HG03378 (cell line): ENCODE results near the gene SPAG16.

Experiments used
- ATAC-seq: cut with Tn5 transposase; IDR thresholded peaks from one replicate; pipeline ENCODE4 v1.9.1; 2021; ENCODE audit warnings: mild to moderate bottlenecking, moderate library complexity; ENCODE audit not compliant: unreplicated experiment

The SPAG16 gene

DNA sequence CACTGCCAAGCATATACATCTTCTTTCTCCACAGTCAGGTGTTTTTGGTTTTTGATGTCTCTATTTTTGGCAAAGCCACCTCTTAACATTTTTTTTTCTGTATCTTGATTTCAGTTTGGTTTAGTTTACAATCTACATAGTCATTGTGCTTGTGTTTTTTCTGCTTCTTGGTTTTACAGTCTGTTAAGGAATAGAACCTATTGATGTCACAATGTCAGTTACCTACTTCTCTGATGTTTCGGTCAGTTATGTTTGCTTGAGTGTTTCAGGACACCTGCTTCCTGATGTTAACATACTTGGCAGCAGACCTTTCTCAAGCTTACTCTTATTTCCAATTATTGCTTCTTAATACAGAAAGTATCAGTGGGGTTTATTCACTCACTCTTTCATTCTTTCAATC is 253.3 kb downstream of the SPAG16 start:
- peak; percentile 54 for ATAC-seq

DNA sequence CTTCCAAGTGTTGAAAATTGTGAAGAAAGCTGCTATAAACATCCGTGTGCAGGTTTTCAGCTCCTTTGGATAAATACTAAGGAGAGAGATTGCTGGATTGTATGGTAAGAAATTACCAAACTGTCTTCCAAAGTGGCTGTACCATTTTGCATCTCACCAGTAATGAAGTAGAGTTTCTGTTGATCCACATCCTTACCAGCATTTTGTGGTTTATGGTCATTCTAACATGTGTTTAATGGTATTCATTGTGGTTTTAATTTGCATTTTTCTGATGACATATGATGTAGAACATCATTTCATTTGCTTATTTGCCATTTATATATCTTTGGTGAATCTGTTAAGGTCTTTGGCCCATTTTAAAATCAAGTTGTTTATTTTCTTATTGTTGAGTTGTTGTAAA is 260.7 kb downstream of the SPAG16 start:
- no peak for ATAC-seq

DNA sequence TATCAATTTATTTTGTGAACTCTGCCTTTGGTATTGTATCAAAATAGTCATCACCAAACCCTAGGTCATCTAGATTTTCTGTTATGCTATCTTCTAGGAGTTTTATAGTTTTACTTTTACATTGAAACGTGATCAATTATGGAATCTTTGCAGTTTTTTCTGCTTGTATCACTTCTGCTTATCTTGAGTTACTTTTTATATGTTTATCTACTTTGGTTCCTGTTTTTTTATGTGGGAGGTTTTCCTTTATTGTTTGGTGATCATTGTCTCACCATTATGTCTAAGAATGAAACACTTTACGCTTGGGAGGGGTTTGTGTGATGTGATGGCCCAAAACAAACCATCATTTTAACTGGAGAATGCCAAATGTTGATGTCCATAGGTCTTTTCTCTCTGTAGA is 261.2 kb downstream of the SPAG16 start:
- ATAC-seq: peak; percentile 51

DNA sequence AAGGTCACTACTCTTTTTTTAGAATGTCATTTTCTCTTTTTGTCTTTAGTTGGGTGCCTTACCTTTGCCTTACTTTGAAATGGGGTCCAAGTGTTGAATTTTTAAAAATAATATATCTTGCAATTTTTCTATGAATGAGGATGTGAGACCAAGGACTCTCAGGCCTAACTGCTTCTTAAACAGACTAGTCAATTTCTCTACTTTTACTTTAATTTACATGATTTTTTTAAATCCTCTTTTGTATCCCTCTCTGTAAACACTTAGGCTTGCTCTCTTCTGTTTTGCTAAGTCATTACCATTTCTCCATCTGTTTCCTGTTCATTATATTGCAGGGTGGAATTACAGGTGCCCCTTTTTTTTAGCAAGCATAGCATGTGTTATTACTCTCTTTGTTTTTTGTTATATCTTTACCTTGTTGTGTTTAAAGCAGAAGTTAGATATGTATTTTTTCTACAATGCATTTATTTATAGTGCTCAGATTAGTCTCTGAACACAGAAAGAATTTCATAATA is 261.8 kb downstream of the SPAG16 start:
- ATAC-seq: no peak

DNA sequence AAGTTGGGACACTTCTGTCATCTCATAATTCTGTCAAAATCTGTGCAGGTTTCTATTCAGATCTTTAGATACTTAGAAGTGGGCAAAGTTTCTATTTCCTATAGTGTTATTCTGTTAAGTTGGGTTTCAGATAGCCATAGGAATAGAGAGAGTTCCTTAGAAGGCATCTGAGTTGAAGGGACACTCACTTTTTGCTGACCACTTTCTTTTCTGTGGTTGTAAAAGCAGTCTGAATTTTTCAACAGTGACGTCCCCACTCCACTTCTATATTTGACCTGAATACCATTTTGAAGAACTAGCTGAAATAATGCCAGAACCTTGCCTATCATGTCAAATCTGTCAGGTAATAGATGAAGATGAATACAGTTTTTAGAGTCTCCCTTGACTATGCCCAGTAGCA is 267.3 kb downstream of the SPAG16 start:
- no peak for ATAC-seq

DNA sequence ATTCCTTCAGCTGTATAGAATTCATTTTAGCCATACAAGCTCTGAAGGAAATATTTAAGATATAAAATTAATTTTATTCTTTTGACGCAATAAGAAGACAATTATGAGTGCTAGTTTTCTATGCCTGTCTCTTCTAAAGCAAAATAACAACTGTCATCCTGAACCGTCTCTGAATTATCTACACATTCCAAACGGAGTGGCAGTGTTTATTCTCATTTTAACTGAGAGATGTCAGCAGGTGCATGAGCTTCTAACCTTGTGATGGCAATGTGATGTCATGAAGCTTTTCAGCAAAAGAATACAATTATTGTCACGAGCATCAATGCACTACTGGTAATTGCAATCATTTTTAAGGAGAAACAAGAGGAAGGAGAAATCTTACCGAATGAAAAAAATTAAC is 274.8 kb downstream of the SPAG16 start:
- ATAC-seq: no peak

DNA sequence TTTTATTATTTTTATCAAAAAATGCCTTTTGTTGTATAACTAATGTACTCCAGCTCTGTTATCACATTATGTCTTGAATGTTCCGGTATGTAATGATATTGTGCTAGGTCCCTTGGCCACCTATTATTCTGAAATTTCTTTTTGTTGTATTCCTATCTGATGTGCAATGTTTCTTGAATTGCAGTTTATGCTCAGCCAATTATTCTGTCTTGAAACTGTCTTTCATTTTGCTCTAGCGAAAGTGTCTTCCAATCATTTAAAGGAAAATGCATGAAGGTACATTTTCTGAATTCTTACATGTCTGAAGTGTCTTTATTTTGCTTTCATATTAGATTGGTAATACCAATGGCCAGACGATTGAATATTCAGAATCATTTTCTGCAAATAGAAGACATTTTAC is 277.5 kb downstream of the SPAG16 start:
- ATAC-seq: no peak

DNA sequence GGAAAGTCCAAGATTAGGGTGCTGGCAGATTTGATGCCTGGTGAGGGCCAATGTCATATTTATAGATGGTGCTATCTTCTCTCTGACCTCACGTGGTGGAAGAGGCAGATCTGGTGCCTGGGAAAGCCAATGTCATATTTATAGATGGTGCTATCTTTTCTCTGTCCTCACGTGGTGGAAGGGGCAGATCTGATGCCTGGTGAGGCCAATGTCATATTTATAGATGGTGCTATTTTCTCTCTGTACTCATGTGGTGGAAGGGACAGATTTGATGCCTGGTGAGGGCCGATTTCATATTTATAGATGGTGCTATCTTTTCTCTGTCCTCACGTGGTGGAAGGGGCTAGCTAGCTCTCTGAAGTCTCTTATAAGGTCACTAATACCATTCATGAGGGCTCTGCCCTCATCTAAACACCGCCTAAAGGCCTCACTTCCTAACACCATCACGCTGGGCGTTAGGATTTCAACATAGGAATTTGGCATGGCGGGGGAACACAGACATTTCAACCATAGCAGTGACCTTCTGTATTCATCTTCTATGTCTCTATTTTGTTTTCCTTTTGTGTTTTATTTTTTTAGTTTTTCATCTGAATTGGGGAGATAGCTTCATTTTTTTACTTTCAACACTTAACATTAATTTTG is 278.4 kb downstream of the SPAG16 start:
- ATAC-seq: no peak

DNA sequence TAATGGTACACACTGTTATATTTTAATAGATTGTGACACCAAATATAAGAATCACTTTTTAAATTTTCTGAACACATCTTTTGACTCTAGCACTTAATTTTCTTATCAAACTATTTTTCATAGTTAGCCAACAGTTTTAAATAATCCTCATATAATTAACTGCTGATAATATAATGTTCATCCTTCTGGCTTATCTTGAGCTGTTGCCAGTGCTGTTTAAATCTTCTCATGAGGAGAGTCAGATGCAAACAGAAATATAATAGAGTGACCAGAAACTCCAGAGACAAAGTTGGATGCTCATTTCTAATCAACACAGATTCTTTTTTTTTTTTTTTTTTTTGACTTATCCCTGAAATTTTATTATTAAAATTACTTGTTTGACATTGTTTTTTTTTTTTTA is 282.6 kb downstream of the SPAG16 start:
- no peak for ATAC-seq

DNA sequence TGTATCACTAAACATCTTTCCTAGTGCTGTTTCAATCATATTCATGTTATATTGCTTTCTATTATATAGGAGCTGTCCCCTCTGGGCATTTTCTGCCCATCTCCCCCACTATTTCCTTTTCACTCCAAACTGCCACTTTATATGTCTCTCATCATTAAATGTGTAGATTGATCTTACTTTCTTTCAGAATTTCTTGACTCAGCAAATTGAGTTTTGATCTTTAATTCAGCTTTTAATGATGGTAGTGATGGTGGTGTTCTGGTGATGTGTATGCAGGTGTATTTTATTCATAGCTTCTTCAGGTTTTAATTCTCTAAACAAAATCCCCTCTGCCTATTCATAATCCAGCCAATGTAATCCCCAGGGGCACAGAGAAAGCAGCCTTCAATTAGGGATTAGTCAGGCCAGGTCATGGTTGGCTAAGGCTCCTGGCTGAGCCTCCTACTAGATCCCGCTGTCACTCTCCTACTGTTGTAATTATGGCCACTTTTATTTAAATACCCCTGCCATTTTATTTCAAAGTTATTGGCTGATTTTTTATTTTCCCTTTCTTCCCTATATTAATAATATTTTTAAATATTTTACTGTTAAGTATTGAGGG is 325.4 kb downstream of the SPAG16 start:
- no peak for ATAC-seq

DNA sequence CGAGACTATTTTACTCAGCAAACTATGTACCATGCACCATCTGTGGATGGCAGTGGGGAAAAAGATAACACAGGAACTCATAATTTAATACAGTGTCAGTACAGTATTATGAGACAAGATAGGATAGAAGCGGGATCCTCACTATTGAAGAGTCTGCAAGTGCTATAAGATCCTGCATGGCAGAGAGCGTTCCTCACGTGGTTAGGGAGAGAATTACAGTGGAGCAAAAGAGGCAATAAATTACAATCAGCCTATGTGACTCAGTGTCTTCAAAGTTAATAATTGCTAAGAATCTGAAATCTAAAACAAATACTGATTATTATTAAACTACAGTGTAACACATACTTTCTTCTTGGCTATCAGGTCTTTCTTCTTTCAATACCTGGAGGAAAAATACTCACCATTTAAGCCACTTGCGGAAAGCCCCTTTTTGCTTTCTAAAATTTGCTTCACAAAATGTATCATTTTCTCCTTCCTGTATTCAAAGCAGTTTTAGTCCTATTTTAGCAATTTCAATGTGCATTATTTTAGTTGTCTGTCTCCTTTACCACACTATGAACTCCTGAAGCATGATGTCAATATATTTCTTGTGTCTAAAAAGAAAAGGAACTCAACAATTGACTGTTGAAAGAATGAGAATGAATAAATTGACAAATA is 342.9 kb downstream of the SPAG16 start:
- peak; percentile 73 for ATAC-seq

DNA sequence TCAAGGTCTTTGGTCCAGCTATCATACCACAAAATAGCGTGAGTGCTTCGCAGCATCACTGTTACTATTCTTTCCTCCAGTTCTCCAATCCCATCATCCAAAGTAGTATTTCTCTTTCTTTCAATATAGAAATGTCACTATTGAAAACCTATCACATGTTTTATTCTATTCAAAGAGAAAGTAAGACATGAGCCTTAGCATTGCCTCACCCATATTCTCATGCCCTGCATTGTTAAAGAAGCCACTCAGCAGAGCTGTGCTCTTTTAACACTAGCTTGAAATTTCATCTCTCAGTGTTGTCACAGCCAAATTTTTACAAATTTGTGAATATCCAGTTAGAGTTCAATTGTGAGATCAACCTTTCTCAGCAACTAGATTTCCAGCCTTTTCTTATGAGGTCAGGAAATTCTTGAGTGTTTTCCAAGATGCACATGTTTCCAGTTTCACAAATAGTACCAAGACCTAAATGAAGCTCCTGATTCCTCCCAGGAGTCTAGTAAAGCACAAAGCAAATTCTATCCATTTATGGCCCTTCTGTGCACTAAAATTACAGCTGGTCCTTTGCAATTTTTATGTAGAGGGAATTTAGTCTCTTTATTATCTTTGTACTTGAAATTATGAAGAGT is 343.7 kb downstream of the SPAG16 start:
- ATAC-seq: peak; percentile 36

DNA sequence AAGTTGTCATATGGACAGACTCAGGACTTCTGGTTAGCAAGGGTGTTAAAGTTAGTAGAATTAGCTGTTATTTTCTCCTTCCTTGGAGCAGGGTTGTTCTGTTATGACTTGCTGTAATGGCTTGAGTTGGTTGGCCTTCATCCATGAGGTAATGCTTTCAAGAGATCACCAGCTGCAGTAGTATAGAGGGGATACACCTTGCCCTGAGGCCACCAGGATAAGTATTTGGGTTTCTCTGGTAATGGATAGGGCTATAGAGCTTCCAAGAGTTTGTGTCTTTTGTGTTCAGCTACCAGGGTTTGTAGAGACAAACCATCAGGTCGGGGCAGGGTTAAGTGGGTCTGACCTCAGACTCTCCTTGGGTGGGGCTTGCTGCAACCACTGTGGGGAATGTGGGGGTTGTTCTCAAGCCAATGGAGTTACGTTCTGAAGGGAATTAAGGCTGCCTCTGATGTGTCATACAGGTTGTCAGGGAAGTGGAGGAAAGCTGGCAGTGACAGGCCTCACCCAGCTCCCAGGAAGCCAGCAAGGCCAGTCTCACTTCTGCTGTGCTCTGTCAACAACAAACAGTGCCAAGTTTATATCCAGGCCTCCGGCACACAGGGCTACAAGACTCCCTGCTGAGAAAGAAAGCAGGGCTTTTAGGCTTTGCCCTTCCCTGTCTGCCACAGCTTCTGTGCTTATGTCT is 356.6 kb downstream of the SPAG16 start:
- no peak for ATAC-seq

DNA sequence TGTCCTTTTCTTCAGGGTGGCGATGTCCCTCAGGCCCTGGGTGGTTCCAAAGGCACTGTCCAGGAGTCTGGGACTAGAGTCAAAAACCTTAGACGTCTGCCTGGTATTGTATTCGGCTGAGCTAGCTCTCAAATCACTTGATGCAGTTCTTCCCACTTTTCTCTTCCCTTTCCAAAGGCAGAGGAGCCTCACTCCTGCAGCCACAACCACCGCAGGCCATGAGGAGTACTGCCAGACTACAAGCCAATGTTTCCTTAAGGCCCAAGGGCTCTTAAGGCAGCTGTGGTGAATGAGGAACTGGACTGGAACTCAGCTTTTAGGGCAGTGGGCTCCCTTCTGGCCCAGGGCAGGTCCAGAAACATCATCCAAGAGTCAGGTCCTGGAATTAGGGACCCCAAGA is 360.7 kb downstream of the SPAG16 start:
- ATAC-seq: no peak

DNA sequence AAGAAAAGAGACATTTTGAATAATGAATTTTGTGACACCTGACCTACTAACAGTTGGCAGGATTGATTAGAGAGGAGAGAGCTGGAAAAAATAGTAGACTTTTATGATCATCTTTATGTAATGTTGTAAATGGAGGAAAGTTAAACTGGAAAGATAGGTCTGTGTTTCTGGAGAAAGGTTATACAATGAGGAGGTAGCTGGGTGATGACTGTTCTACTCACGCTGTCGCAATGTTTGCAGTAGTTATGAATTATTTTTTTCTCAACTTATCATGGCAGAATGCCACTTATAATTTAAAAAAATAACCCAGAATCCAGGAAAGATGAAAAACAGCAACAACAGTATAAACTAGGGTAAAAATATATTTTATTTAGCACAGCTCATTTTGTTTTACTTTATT is 364.9 kb downstream of the SPAG16 start:
- ATAC-seq: no peak

DNA sequence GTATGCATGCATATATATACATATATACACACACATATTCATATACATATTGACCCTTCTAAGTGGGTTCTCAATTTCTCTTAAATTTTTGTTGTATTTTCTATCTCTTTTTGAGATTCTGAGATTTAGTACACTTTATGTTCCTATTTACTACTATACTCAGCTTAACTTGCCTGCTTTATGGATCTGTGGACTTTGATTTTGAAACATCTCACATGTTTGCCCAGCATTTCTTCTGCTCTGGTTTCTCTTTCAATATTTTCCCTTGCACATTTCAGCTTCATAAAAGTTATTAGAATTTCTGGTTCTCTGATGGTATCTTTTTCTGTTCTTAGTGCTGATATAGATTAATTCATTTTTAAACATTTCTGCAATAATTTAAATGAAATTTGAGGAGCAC is 380.6 kb downstream of the SPAG16 start:
- ATAC-seq: no peak

DNA sequence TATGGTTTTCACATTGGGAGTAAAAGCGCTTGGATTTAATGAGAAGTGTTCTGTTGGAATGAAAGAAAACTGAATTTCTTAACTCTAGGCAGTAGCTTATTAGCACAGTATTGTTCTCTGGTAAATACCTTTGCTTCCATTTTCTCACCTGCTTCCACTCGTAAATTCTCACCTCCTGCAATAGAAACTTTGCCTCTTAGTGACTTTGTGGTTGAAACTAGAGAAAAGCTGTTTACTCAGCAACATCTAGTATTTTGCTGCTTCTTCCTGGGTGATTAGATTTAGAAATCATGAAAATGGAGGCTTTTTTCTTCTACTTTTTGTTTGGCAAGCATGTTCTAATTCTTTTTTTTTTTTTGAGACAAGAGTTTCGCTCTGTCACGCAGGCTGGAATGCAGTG is 385.4 kb downstream of the SPAG16 start:
- no peak for ATAC-seq

DNA sequence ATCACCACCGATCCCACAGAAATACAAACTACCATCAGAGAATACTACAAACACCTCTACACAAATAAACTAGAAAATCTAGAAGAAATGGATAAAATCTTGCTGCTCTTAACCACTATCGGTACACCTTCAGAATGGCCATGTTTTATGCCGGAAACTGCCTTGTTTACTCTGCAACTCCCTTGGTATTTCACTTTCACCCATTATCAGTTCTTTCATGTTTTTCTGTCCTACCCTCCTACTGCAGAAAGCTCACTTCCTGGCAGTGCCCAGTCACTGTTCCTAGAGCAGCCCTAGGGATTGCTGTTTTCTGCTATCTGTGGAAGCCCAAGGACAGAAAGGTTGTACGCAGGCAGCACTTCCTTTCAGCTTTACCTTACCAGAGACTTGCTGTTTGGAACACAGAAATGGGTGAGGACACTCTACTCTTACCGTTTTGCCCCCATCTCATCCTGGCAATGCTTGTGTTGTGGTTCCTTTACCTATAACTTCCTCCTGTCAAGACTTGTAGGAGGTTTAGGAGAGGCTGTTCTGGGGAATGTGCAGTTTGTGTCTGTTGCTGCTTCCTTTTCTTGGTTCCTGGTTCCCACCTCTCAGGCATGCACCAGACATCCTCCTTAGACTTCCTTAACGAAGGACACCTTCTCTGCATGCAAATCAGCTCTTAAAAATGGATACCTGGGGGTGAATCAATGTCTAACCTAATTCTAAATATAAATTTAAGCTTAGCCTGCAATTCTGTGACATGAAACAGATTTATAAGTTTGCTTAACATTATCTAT is 394.4 kb downstream of the SPAG16 start:
- ATAC-seq: no peak

DNA sequence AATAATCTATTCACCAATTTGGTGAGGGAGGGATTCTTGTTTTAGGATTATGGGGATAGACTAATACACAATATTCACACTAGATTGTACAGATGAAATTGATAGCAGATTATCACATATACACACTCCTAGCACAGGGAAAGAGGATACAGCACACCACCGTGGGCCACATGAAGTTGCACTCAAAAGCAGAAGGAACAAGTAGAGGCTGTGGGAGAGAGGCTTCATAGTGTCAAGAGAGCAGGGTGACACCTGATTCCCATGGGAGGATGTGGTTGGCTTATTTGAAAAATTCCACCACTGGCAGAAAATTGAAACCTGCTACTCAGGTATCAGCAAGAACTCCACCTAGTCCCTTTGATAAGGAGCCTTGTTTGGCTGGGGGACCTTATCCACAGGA is 395.6 kb downstream of the SPAG16 start:
- peak; percentile 54 for ATAC-seq

DNA sequence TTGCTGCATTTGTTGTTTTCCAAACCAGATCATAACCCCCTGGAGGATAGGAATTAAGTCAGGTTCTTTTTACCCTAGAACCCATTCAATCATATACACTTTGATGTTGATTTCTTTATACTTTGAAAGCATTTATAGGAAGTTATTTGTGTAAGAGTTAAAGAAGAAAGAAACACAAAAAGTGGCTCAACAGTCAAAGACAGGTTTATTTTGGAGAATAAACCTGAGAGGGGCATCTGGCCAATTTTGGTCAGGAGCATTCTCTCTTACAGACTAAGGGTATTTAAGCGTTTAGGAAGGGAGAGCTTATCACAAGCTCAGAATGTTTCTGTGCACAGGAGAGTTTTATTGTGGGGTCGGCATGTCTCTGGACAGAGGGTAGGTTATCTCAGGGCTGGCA is 398.0 kb downstream of the SPAG16 start:
- ATAC-seq: no peak

DNA sequence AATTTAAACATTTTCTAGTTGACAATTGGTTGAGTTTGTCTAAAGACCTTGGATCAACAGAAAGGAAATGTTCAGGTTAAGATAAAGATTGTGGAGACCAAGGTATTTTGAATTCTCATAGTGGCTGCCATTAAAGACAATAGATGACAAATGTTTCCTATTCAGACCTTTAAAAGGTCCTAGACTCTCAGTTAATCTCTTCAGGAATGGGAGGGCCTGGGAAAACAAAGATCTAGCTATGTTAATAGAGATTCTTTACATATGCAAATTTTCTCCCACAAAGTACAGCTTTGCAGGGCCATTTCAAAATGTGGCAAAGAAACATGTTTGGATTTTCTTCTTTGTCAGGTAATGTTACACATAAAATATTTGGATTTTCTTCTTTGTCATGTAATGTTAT is 403.9 kb downstream of the SPAG16 start:
- no peak for ATAC-seq
